Measurements from ENCODE around the gene GALNT7. TPM values are rescaled to one million over a fixed set of nuclear protein-coding genes. Genes with fewer than 3 reads are reported as not detected.
"Not testable (repeated sequence)": the region's sequence is repeated elsewhere in the genome, so short reads cannot be mapped to it uniquely, and the experiment has no call there.

Gene GALNT7
- 23.2 and 27.4 TPM in 2 replicates for total RNA-seq (2012; rRNA removed)

- Histone ChIP-seq H3K4me1 (ENCODE audit: control insufficient read depth, insufficient read depth, low read length) (peaks cover 19% of the 10 kb centered on the region), H3K9ac (ENCODE audit: low read depth, low read length) (peak within 1 kb of the TSS; percentile 81), H3K4me2 (ENCODE audit: low read length) (peak within 1 kb of the TSS; percentile 97), H3K4me3 (ENCODE audit: low read length) (peak within 1 kb of the TSS; percentile 79), H3K9me3 (replicated peaks; ENCODE audit: low read length) (no peaks in the 10 kb centered on the region), H3K27me3 (ENCODE audit: control insufficient read depth, insufficient read depth, low read length) (no peaks in the 10 kb centered on the region), H3K36me3 (ENCODE audit: insufficient read depth, low read length) (no peaks in the 10 kb centered on the region)
These were observed at the start of gene GALNT7 for GRCh38 chr4:173168396-173169177. Gene GALNT7, plus strand, starts transcription at chr4:173168811. Its CDS starts 25 bp downstream, at chr4:173168836.

- not testable (repeated sequence) for H3K9me3 ChIP-seq (replicated peaks; ENCODE audit: low read length); H3K9ac ChIP-seq (ENCODE audit: low read depth, low read length); H3K4me1 ChIP-seq (ENCODE audit: control insufficient read depth, insufficient read depth, low read length); H3K4me2 ChIP-seq (ENCODE audit: low read length); H3K4me3 ChIP-seq (ENCODE audit: low read length); H3K36me3 ChIP-seq (ENCODE audit: insufficient read depth, low read length); H3K27me3 ChIP-seq (ENCODE audit: control insufficient read depth, insufficient read depth, low read length)
These were observed 49.8 kb upstream of the GALNT7 start for GRCh38 chr4:173118819-173119218.

GRCh38 chr4:173119818-173120217, 48.8 kb upstream of the GALNT7 start:
- no peaks in the 10 kb centered on the region for H3K27me3 ChIP-seq (ENCODE audit: control insufficient read depth, insufficient read depth, low read length)
- no peaks in the 10 kb centered on the region for H3K9me3 ChIP-seq (replicated peaks; ENCODE audit: low read length)
- no peak overlapping the region for H3K9ac ChIP-seq (ENCODE audit: low read depth, low read length)
- H3K4me1 ChIP-seq (ENCODE audit: control insufficient read depth, insufficient read depth, low read length): peaks cover 8% of the 10 kb centered on the region
- no peak overlapping the region for H3K4me3 ChIP-seq (ENCODE audit: low read length)
- H3K36me3 ChIP-seq (ENCODE audit: insufficient read depth, low read length): no peaks in the 10 kb centered on the region
- no peak overlapping the region for H3K4me2 ChIP-seq (ENCODE audit: low read length)

- Histone ChIP-seq H3K9ac (ENCODE audit: low read depth, low read length) (no peak overlapping the region), H3K27me3 (ENCODE audit: control insufficient read depth, insufficient read depth, low read length) (no peaks in the 10 kb centered on the region), H3K4me2 (ENCODE audit: low read length) (no peak overlapping the region)
These were observed 47.5 kb upstream of the GALNT7 start for GRCh38 chr4:173121076-173121561.

GRCh38 chr4:173124209-173124865, 44.3 kb upstream of the GALNT7 start:
- Histone ChIP-seq H3K27me3 (ENCODE audit: control insufficient read depth, insufficient read depth, low read length) (no peaks in the 10 kb centered on the region), H3K4me1 (ENCODE audit: control insufficient read depth, insufficient read depth, low read length) (peaks cover 8% of the 10 kb centered on the region), H3K36me3 (ENCODE audit: insufficient read depth, low read length) (no peaks in the 10 kb centered on the region), H3K9ac (ENCODE audit: low read depth, low read length) (no peak overlapping the region), H3K4me2 (ENCODE audit: low read length) (no peak overlapping the region), H3K4me3 (ENCODE audit: low read length) (no peak overlapping the region), H3K9me3 (replicated peaks; ENCODE audit: low read length) (no peaks in the 10 kb centered on the region)

More at GRCh38 chr4:173121076-173121561, 47.5 kb upstream of the GALNT7 start:
- Histone ChIP-seq H3K4me1 (ENCODE audit: control insufficient read depth, insufficient read depth, low read length) (peaks cover 8% of the 10 kb centered on the region), H3K4me3 (ENCODE audit: low read length) (no peak overlapping the region), H3K36me3 (ENCODE audit: insufficient read depth, low read length) (no peaks in the 10 kb centered on the region), H3K9me3 (replicated peaks; ENCODE audit: low read length) (no peaks in the 10 kb centered on the region)

- Histone ChIP-seq H3K4me1 (ENCODE audit: control insufficient read depth, insufficient read depth, low read length) (peaks cover 8% of the 10 kb centered on the region), H3K9ac (ENCODE audit: low read depth, low read length) (no peak overlapping the region), H3K36me3 (ENCODE audit: insufficient read depth, low read length) (no peaks in the 10 kb centered on the region), H3K4me3 (ENCODE audit: low read length) (no peak overlapping the region), H3K4me2 (ENCODE audit: low read length) (no peak overlapping the region), H3K27me3 (ENCODE audit: control insufficient read depth, insufficient read depth, low read length) (no peaks in the 10 kb centered on the region), H3K9me3 (replicated peaks; ENCODE audit: low read length) (no peaks in the 10 kb centered on the region)
These were observed 43.3 kb upstream of the GALNT7 start for GRCh38 chr4:173125216-173125812.

GRCh38 chr4:173128199-173128890, 40.3 kb upstream of the GALNT7 start:
- Histone ChIP-seq H3K4me1 (ENCODE audit: control insufficient read depth, insufficient read depth, low read length) (no peaks in the 10 kb centered on the region), H3K9ac (ENCODE audit: low read depth, low read length) (no peak overlapping the region), H3K4me3 (ENCODE audit: low read length) (no peak overlapping the region), H3K36me3 (ENCODE audit: insufficient read depth, low read length) (no peaks in the 10 kb centered on the region), H3K4me2 (ENCODE audit: low read length) (no peak overlapping the region), H3K9me3 (replicated peaks; ENCODE audit: low read length) (no peaks in the 10 kb centered on the region), H3K27me3 (ENCODE audit: control insufficient read depth, insufficient read depth, low read length) (no peaks in the 10 kb centered on the region)

- Histone ChIP-seq H3K9ac (ENCODE audit: low read depth, low read length) (no peak overlapping the region), H3K4me3 (ENCODE audit: low read length) (no peak overlapping the region), H3K27me3 (ENCODE audit: control insufficient read depth, insufficient read depth, low read length) (no peaks in the 10 kb centered on the region), H3K4me1 (ENCODE audit: control insufficient read depth, insufficient read depth, low read length) (no peaks in the 10 kb centered on the region), H3K9me3 (replicated peaks; ENCODE audit: low read length) (no peaks in the 10 kb centered on the region), H3K36me3 (ENCODE audit: insufficient read depth, low read length) (no peaks in the 10 kb centered on the region), H3K4me2 (ENCODE audit: low read length) (no peak overlapping the region)
These were observed 37.9 kb upstream of the GALNT7 start for GRCh38 chr4:173130687-173131086.

- no peak overlapping the region for H3K4me2 ChIP-seq (ENCODE audit: low read length)
- H3K27me3 ChIP-seq (ENCODE audit: control insufficient read depth, insufficient read depth, low read length): no peaks in the 10 kb centered on the region
- H3K9me3 ChIP-seq (replicated peaks; ENCODE audit: low read length): no peaks in the 10 kb centered on the region
- H3K4me1 ChIP-seq (ENCODE audit: control insufficient read depth, insufficient read depth, low read length): no peaks in the 10 kb centered on the region
- no peak overlapping the region for H3K9ac ChIP-seq (ENCODE audit: low read depth, low read length)
- no peaks in the 10 kb centered on the region for H3K36me3 ChIP-seq (ENCODE audit: insufficient read depth, low read length)
- no peak overlapping the region for H3K4me3 ChIP-seq (ENCODE audit: low read length)
These were observed 34.2 kb upstream of the GALNT7 start for GRCh38 chr4:173134426-173134825.

- no peak overlapping the region for H3K4me3 ChIP-seq (ENCODE audit: low read length)
- H3K36me3 ChIP-seq (ENCODE audit: insufficient read depth, low read length): no peaks in the 10 kb centered on the region
- no peak overlapping the region for H3K4me2 ChIP-seq (ENCODE audit: low read length)
- no peaks in the 10 kb centered on the region for H3K27me3 ChIP-seq (ENCODE audit: control insufficient read depth, insufficient read depth, low read length)
- no peaks in the 10 kb centered on the region for H3K4me1 ChIP-seq (ENCODE audit: control insufficient read depth, insufficient read depth, low read length)
- H3K9ac ChIP-seq (ENCODE audit: low read depth, low read length): no peak overlapping the region
- no peaks in the 10 kb centered on the region for H3K9me3 ChIP-seq (replicated peaks; ENCODE audit: low read length)
These were observed 33.3 kb upstream of the GALNT7 start for GRCh38 chr4:173135241-173135847.

- Histone ChIP-seq H3K4me3 (ENCODE audit: low read length) (no peak overlapping the region), H3K9me3 (replicated peaks; ENCODE audit: low read length) (no peaks in the 10 kb centered on the region), H3K9ac (ENCODE audit: low read depth, low read length) (no peak overlapping the region), H3K27me3 (ENCODE audit: control insufficient read depth, insufficient read depth, low read length) (no peaks in the 10 kb centered on the region), H3K4me2 (ENCODE audit: low read length) (no peak overlapping the region), H3K4me1 (ENCODE audit: control insufficient read depth, insufficient read depth, low read length) (no peaks in the 10 kb centered on the region), H3K36me3 (ENCODE audit: insufficient read depth, low read length) (no peaks in the 10 kb centered on the region)
These were observed 30.0 kb upstream of the GALNT7 start for GRCh38 chr4:173138624-173139023.
